Neural progenitor cell (in vitro differentiated cells): ENCODE measurements around the gene MTNR1B. TPM values are rescaled to one million over a fixed set of nuclear protein-coding genes. Genes with fewer than 3 reads are reported as not detected.

Source experiments
- DNase-seq: peaks from one replicate; pipeline ENCODE4 v3.0.0-alpha.2; 2016; ENCODE audit warnings: low spot score
- H2AFZ ChIP-seq: fragments of 200-600 bp; sonication (generic); replicated peaks from 2 replicates; pipeline ENCODE4 v1.6.1; 2016; ENCODE audit warnings: antibody characterized with exemption
- H3F3A ChIP-seq: fragments of 200-600 bp; sonication (generic); 2 replicates; pipeline ENCODE4 v1.6.1; 2016; ENCODE audit warnings: antibody characterized with exemption, low read depth
- H3K27ac ChIP-seq: fragments of 200-600 bp; sonication (generic); 2 replicates; pipeline ENCODE4 v1.5.1; 2016; ENCODE audit warnings: mild to moderate bottlenecking
- H3K27me3 ChIP-seq: fragments of 200-600 bp; sonication (generic); 2 replicates; pipeline ENCODE4 v1.6.1; 2016; ENCODE audit warnings: mild to moderate bottlenecking, moderate library complexity
- H3K36me3 ChIP-seq: fragments of 200-600 bp; sonication (generic); 2 replicates; pipeline ENCODE4 v1.5.1; 2016
- H3K4me1 ChIP-seq: fragments of 200-600 bp; sonication (generic); 2 replicates; pipeline ENCODE4 v1.6.1; 2016; ENCODE audit warnings: mixed run types
- H3K4me2 ChIP-seq: fragments of 200-600 bp; sonication (generic); 2 replicates; pipeline ENCODE4 v1.6.1; 2016
- H3K4me3 ChIP-seq: fragments of 200-600 bp; sonication (generic); 2 replicates; pipeline ENCODE4 v1.5.1; 2016
- H3K79me2 ChIP-seq: fragments of 200-600 bp; sonication (generic); 2 replicates; pipeline ENCODE4 v1.6.1; 2016; ENCODE audit warnings: low read depth
- H3K9ac ChIP-seq: fragments of 200-600 bp; sonication (generic); 2 replicates; pipeline ENCODE4 v1.6.1; 2016
- H3K9me3 ChIP-seq: fragments of 200-600 bp; sonication (generic); 2 replicates; pipeline ENCODE4 v1.5.1; 2016; ENCODE audit warnings: low read depth
- H4K20me1 ChIP-seq: fragments of 200-600 bp; sonication (generic); 2 replicates; pipeline ENCODE4 v1.6.1; 2016; ENCODE audit warnings: low read depth
- H3K27ac Mint-ChIP-seq: 3 replicates; pipeline ENCODE4 v1.8.0; 2021; ENCODE audit warnings: mixed read lengths
- H3K27me3 Mint-ChIP-seq: 2 replicates; pipeline ENCODE4 v1.8.0; 2022; ENCODE audit warnings: low read depth, mild to moderate bottlenecking, inconsistent platforms, moderate library complexity, mixed read lengths; ENCODE audit not compliant: insufficient read depth
- H3K36me3 Mint-ChIP-seq: 3 replicates; pipeline ENCODE4 v1.8.0; 2021; ENCODE audit warnings: mixed read lengths
- H3K4me1 Mint-ChIP-seq: 3 replicates; pipeline ENCODE4 v1.8.0; 2021; ENCODE audit warnings: mixed read lengths
- H3K4me3 Mint-ChIP-seq: 3 replicates; pipeline ENCODE4 v1.8.0; 2021; ENCODE audit warnings: mild to moderate bottlenecking, moderate library complexity, mixed read lengths
- H3K9me3 Mint-ChIP-seq: 3 replicates; pipeline ENCODE4 v1.8.0; 2020; ENCODE audit warnings: mixed read lengths
- EZH2 ChIP-seq: fragments of 200-600 bp; sonication (generic); IDR thresholded peaks from 2 replicates; pipeline ENCODE4 v1.6.1; 2017; ENCODE audit warnings: antibody characterized with exemption, mild to moderate bottlenecking, moderate library complexity
- EZH2phosphoT487 ChIP-seq: fragments of 200-600 bp; sonication (generic); IDR thresholded peaks from 2 replicates; pipeline ENCODE4 v1.6.1; 2017; ENCODE audit warnings: antibody characterized with exemption
- total RNA-seq: library from RNA; depleted of rRNA; stranded (reverse); fragments of >200 nt; gene quantifications from 2 replicates; pipeline ENCODE4 v1.2.3, GENCODE V29; 2015; ENCODE audit warnings: low replicate concordance
- TF ChIP-seq, protein P1 (sequence below): fragments of 200-600 bp; sonication (generic); IDR thresholded peaks from 2 replicates; pipeline ENCODE4 v1.5.1; 2017; ENCODE audit warnings: antibody characterized with exemption, mild to moderate bottlenecking

The MTNR1B gene
- total RNA-seq, 1 donor from 2014 or later, result not detected

DNA sequence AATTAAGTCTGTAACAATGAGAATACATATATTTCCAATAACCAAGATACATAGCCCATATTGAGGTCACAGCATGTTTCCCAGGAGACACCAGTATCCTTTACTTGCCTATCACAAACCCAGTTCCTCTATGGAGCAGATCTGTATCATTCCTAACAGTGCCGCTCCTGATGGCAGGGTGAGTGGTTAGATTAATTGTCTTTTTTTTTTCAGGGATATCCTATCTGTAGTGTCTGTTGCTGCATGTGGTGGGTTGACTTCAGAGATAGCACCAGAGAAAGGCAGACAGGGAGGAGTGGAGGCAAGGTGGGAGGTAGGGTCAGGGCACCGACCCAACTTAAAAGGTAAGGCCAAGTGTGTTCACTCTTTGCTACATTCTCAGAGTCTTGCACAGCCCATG lies 2.8 kb downstream of the MTNR1B start:
- Histone ChIP-seq H3K4me3 (no peak overlapping the region), H3K9ac (no peak overlapping the region), H2AFZ (no peak overlapping the region), H3K27me3 (peaks cover 30% of the 10 kb centered on the region), H4K20me1 (no peaks in the 10 kb centered on the region), H3F3A (no peaks in the 10 kb centered on the region), H3K4me2 (no peak overlapping the region), H3K4me1 (no peaks in the 10 kb centered on the region), H3K9me3 (no peaks in the 10 kb centered on the region), H3K27ac (no peak overlapping the region), H3K36me3 (no peaks in the 10 kb centered on the region), H3K79me2 (no peaks in the 10 kb centered on the region)
- peaks cover 14% of the 10 kb centered on the region for H3K27me3 Mint-ChIP-seq
- H3K36me3 Mint-ChIP-seq, result no peaks in the 10 kb centered on the region
- H3K27ac Mint-ChIP-seq, result no peak overlapping the region
- H3K4me3 Mint-ChIP-seq, result no peak overlapping the region
- no peaks in the 10 kb centered on the region for H3K4me1 Mint-ChIP-seq
- TF ChIP-seq EZH2 (no peak), EZH2phosphoT487 (no peak)
- TF ChIP-seq, protein P1, sequence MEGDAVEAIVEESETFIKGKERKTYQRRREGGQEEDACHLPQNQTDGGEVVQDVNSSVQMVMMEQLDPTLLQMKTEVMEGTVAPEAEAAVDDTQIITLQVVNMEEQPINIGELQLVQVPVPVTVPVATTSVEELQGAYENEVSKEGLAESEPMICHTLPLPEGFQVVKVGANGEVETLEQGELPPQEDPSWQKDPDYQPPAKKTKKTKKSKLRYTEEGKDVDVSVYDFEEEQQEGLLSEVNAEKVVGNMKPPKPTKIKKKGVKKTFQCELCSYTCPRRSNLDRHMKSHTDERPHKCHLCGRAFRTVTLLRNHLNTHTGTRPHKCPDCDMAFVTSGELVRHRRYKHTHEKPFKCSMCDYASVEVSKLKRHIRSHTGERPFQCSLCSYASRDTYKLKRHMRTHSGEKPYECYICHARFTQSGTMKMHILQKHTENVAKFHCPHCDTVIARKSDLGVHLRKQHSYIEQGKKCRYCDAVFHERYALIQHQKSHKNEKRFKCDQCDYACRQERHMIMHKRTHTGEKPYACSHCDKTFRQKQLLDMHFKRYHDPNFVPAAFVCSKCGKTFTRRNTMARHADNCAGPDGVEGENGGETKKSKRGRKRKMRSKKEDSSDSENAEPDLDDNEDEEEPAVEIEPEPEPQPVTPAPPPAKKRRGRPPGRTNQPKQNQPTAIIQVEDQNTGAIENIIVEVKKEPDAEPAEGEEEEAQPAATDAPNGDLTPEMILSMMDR, result no peak
- peaks cover 3% of the 10 kb centered on the region for H3K9me3 Mint-ChIP-seq
- DNase-seq, result no peak

DNA sequence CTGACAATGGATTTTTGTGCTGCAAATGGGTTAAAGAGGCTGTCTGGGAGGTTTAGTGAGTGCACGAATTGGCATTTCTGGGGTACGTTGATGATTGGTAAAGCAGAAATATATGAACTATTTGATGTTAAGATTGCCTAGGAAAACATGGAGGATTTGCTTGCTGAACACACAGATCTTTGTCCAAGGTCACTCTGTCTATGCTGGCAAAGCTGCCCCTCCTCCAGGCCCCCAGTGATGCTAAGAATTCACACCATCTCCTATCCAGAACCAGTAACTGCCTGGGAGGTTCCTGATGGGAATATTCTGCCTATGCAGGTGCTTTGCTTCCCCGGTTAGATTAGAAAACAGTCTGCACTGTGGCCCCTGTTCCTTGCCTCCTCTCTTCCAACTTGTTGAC lies 5.8 kb downstream of the MTNR1B start:
- Histone ChIP-seq H3K4me2 (no peak overlapping the region), H3K9me3 (no peaks in the 10 kb centered on the region), H2AFZ (no peak overlapping the region), H3F3A (no peaks in the 10 kb centered on the region), H3K27me3 (peaks cover 7% of the 10 kb centered on the region), H3K4me1 (no peaks in the 10 kb centered on the region), H3K36me3 (no peaks in the 10 kb centered on the region), H3K4me3 (no peak overlapping the region), H4K20me1 (no peaks in the 10 kb centered on the region), H3K27ac (no peak overlapping the region), H3K79me2 (no peaks in the 10 kb centered on the region), H3K9ac (no peak overlapping the region)
- Mint-ChIP-seq H3K4me1 (peaks cover 3% of the 10 kb centered on the region), H3K27me3 (peaks cover 5% of the 10 kb centered on the region), H3K36me3 (no peaks in the 10 kb centered on the region), H3K27ac (no peak overlapping the region), H3K4me3 (no peak overlapping the region), H3K9me3 (peaks cover 3% of the 10 kb centered on the region)
- no peak for DNase-seq
- TF ChIP-seq EZH2phosphoT487 (no peak), EZH2 (no peak)
- TF ChIP-seq, protein P1, result no peak

DNA sequence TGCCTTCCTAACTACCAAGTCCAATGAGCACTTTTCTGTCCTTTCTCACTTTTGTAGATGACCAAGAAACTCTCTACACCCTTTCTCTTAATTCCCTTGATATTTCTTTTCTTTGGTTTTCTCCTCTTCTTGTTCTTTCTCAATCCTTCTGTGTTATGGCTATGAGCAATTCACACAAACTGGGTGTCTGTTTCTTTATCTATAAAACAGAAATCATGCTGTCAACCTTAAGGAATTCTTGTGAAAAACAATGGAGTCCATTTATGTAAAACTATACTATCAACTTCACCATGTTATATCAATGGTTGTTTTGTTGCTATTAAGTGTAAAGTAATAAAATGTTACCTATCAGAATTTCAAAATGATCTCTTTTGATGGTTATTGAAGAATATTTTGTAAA lies 7.2 kb downstream of the MTNR1B start:
- Histone ChIP-seq H4K20me1 (no peaks in the 10 kb centered on the region), H3K27me3 (no peaks in the 10 kb centered on the region), H3K4me1 (no peaks in the 10 kb centered on the region), H3K9me3 (no peaks in the 10 kb centered on the region), H3F3A (no peaks in the 10 kb centered on the region), H2AFZ (no peak overlapping the region), H3K4me2 (no peak overlapping the region), H3K79me2 (no peaks in the 10 kb centered on the region), H3K9ac (no peak overlapping the region), H3K36me3 (no peaks in the 10 kb centered on the region), H3K27ac (no peak overlapping the region), H3K4me3 (no peak overlapping the region)
- DNase-seq, result no peak
- H3K4me1 Mint-ChIP-seq, result peaks cover 3% of the 10 kb centered on the region
- peaks cover 3% of the 10 kb centered on the region for H3K9me3 Mint-ChIP-seq
- no peak overlapping the region for H3K4me3 Mint-ChIP-seq
- no peak overlapping the region for H3K27ac Mint-ChIP-seq
- H3K27me3 Mint-ChIP-seq, result peaks cover 5% of the 10 kb centered on the region
- H3K36me3 Mint-ChIP-seq, result no peaks in the 10 kb centered on the region
- TF ChIP-seq EZH2phosphoT487 (no peak), EZH2 (no peak)
- TF ChIP-seq, protein P1, result no peak

DNA sequence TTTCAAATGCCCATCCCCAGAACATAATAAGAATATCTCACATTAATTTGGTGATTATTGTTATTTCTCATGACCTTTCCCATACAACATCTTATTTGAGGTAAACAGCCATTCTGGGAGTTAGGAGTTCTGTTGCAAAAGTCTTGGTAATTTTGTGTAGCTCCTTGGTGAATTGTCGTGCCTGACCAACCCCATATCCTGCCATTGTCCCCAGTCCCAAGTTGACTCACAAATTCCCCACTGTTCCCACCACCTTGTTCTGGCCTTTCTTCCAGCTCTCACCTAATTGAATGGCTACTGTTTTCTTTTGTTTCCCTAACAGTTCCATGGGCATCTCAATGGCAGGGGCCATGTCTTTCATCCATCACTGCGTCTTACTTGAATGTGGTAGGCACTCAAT lies 8.0 kb downstream of the MTNR1B start:
- H3K27me3 Mint-ChIP-seq, result peaks cover 3% of the 10 kb centered on the region
- TF ChIP-seq, protein P1, result no peak
- no peak for TF ChIP-seq EZH2
- TF ChIP-seq EZH2phosphoT487, result no peak
- H3K9ac ChIP-seq, result no peak overlapping the region
- no peaks in the 10 kb centered on the region for H4K20me1 ChIP-seq
- no peak for DNase-seq
- H3K4me1 ChIP-seq, result no peaks in the 10 kb centered on the region
- H3K4me3 ChIP-seq, result no peak overlapping the region
- H3K4me3 Mint-ChIP-seq, result no peak overlapping the region
- H3K4me2 ChIP-seq, result no peak overlapping the region
- no peaks in the 10 kb centered on the region for H3K27me3 ChIP-seq
- H3K9me3 ChIP-seq, result no peaks in the 10 kb centered on the region
- H3F3A ChIP-seq, result no peaks in the 10 kb centered on the region
- H3K36me3 ChIP-seq, result no peaks in the 10 kb centered on the region
- peaks cover 3% of the 10 kb centered on the region for H3K4me1 Mint-ChIP-seq
- H2AFZ ChIP-seq, result no peak overlapping the region
- H3K27ac Mint-ChIP-seq, result no peak overlapping the region
- no peaks in the 10 kb centered on the region for H3K36me3 Mint-ChIP-seq
- H3K79me2 ChIP-seq, result no peaks in the 10 kb centered on the region
- peaks cover 3% of the 10 kb centered on the region for H3K9me3 Mint-ChIP-seq
- H3K27ac ChIP-seq, result no peak overlapping the region
